ENCODE results near the gene ZNF747. TPM values are rescaled to one million over a fixed set of nuclear protein-coding genes. Genes with fewer than 3 reads are reported as not detected.

The ZNF747 gene
- total RNA-seq, 1 experiment from 2014 or later = 9.8 TPM

GRCh38 chr16:30569281-30569680 is 34.6 kb upstream of the ZNF747 start:
- Histone ChIP-seq H3K9me2 (replicated peaks; ENCODE audit: insufficient read depth, low read length) (no peaks in the 10 kb centered on the region), H3K27ac (ENCODE audit: low read length) (no peak overlapping the region), H3K36me3 (ENCODE audit: insufficient read depth, low read length) (no peaks in the 10 kb centered on the region), H4K20me1 (ENCODE audit: insufficient read depth, low read depth, low read length) (no peaks in the 10 kb centered on the region), H3K4me3 (ENCODE audit: low read length) (no peak overlapping the region), H3K9ac (ENCODE audit: low read length) (no peak overlapping the region), H3K9me3 (ENCODE audit: low read length) (no peaks in the 10 kb centered on the region), H3K79me2 (ENCODE audit: low read length) (peaks cover 7% of the 10 kb centered on the region), H3K4me1 (ENCODE audit: low read length) (peaks cover 17% of the 10 kb centered on the region), H2AFZ (ENCODE audit: low read length) (no peak overlapping the region), H3K27me3 (ENCODE audit: low read length) (no peaks in the 10 kb centered on the region), H3K4me2 (ENCODE audit: low read depth, low read length, poor library complexity, severe bottlenecking) (no peak overlapping the region)
- no peak for DNase-seq

- no peak for DNase-seq
- peaks cover 3% of the 10 kb centered on the region for H3K79me2 ChIP-seq (ENCODE audit: low read length)
- no peaks in the 10 kb centered on the region for H3K36me3 ChIP-seq (ENCODE audit: insufficient read depth, low read length)
- no peaks in the 10 kb centered on the region for H3K9me3 ChIP-seq (ENCODE audit: low read length)
- H3K4me3 ChIP-seq (ENCODE audit: low read length) = no peak overlapping the region
- no peak overlapping the region for H3K9ac ChIP-seq (ENCODE audit: low read length)
- peaks cover 12% of the 10 kb centered on the region for H3K4me1 ChIP-seq (ENCODE audit: low read length)
- no peaks in the 10 kb centered on the region for H3K9me2 ChIP-seq (replicated peaks; ENCODE audit: insufficient read depth, low read length)
- no peak overlapping the region for H2AFZ ChIP-seq (ENCODE audit: low read length)
- H3K27ac ChIP-seq (ENCODE audit: low read length) = no peak overlapping the region
- H3K27me3 ChIP-seq (ENCODE audit: low read length) = no peaks in the 10 kb centered on the region
- H3K4me2 ChIP-seq (ENCODE audit: low read depth, low read length, poor library complexity, severe bottlenecking) = no peak overlapping the region
- no peaks in the 10 kb centered on the region for H4K20me1 ChIP-seq (ENCODE audit: insufficient read depth, low read depth, low read length)
Observed at GRCh38 chr16:30567991-30568638, 33.5 kb upstream of the ZNF747 start.

DNA sequence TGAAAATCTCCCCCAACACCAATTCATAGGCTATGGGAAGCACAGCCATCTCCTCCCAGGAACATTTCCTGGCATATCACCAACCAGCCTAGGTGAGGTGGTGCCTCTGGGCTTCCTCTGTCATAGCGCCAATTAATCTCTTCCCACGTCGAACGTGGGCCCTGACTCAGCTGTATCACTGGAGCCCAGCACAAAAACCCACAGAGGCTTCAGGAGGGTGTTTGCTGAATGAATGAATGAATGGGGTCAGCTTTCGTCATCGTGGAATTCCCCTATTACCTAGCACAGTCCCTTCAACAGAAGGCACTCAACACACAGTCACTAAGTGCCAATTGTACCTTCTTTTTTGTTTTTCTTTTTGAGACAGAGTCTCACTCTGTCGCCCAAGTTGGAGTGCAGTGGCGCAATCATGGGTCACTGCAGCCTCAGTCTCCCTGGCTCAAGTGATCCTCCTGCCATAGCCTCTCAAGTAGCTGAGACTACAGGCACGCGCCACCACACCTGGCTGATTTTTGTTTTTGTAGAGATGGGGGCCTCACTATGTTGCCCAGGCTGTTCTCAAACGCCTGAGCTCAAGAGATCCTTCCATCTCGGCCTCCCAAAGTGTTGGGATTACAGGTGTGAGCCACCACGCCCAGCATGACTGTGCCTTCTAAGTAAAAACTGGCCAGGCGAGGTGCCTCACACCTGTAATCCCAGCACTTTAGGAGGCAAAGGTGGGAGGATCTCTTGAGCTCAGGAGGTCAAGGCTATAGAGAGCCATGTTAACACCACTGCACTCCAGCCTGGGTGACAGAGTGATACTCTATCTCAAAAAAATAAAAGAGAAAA is 32.7 kb upstream of the ZNF747 start:
- Histone ChIP-seq H3K4me2 (ENCODE audit: low read depth, low read length, poor library complexity, severe bottlenecking) (no peak overlapping the region), H3K9ac (ENCODE audit: low read length) (no peak overlapping the region)

GRCh38 chr16:30566531-30566930 is 31.9 kb upstream of the ZNF747 start:
- no peak for DNase-seq
- H3K4me1 ChIP-seq (ENCODE audit: low read length) = peaks cover 6% of the 10 kb centered on the region
- H4K20me1 ChIP-seq (ENCODE audit: insufficient read depth, low read depth, low read length) = no peaks in the 10 kb centered on the region
- H3K79me2 ChIP-seq (ENCODE audit: low read length) = no peaks in the 10 kb centered on the region
- no peaks in the 10 kb centered on the region for H3K27me3 ChIP-seq (ENCODE audit: low read length)
- H3K4me3 ChIP-seq (ENCODE audit: low read length) = no peak overlapping the region
- H3K9me2 ChIP-seq (replicated peaks; ENCODE audit: insufficient read depth, low read length) = no peaks in the 10 kb centered on the region
- H3K9me3 ChIP-seq (ENCODE audit: low read length) = no peaks in the 10 kb centered on the region
- H2AFZ ChIP-seq (ENCODE audit: low read length) = no peak overlapping the region
- H3K27ac ChIP-seq (ENCODE audit: low read length) = no peak overlapping the region
- H3K36me3 ChIP-seq (ENCODE audit: insufficient read depth, low read length) = no peaks in the 10 kb centered on the region
- no peak overlapping the region for H3K4me2 ChIP-seq (ENCODE audit: low read depth, low read length, poor library complexity, severe bottlenecking)
- H3K9ac ChIP-seq (ENCODE audit: low read length) = no peak overlapping the region

More for the DNA sequence above, 32.7 kb upstream of the ZNF747 start:
- Histone ChIP-seq H3K27ac (ENCODE audit: low read length) (no peak overlapping the region), H3K36me3 (ENCODE audit: insufficient read depth, low read length) (no peaks in the 10 kb centered on the region), H3K4me3 (ENCODE audit: low read length) (no peak overlapping the region), H2AFZ (ENCODE audit: low read length) (no peak overlapping the region), H3K27me3 (ENCODE audit: low read length) (no peaks in the 10 kb centered on the region), H3K4me1 (ENCODE audit: low read length) (peaks cover 6% of the 10 kb centered on the region), H4K20me1 (ENCODE audit: insufficient read depth, low read depth, low read length) (no peaks in the 10 kb centered on the region), H3K9me2 (replicated peaks; ENCODE audit: insufficient read depth, low read length) (no peaks in the 10 kb centered on the region), H3K79me2 (ENCODE audit: low read length) (no peaks in the 10 kb centered on the region), H3K9me3 (ENCODE audit: low read length) (no peaks in the 10 kb centered on the region)
- DNase-seq = no peak

DNA sequence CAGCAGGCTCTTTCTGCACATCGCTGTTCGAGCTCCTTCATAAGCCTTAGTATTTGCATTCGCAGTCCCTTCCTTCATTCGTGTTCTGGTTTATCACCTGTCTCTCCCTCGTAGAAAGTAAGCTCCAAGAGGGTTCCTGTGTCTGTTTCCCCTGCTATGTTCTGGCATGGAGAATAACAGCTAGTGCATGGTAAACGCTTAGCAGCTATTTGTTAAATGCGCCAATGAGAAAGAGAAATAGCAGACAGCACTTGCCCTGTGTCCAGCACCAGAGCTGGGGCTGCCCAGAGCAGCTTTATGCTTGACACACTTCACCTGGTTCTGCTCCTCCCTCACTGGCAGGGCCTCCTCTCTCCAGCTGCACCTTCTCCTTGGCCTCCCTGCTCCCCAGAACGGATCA is 31.3 kb upstream of the ZNF747 start:
- no peak overlapping the region for H3K9ac ChIP-seq (ENCODE audit: low read length)

GRCh38 chr16:30565526-30565925 is 30.9 kb upstream of the ZNF747 start:
- Histone ChIP-seq H4K20me1 (ENCODE audit: insufficient read depth, low read depth, low read length) (no peaks in the 10 kb centered on the region), H3K36me3 (ENCODE audit: insufficient read depth, low read length) (no peaks in the 10 kb centered on the region), H3K27ac (ENCODE audit: low read length) (no peak overlapping the region), H3K4me2 (ENCODE audit: low read depth, low read length, poor library complexity, severe bottlenecking) (no peak overlapping the region), H3K4me1 (ENCODE audit: low read length) (peaks cover 2% of the 10 kb centered on the region), H3K9me3 (ENCODE audit: low read length) (no peaks in the 10 kb centered on the region), H3K4me3 (ENCODE audit: low read length) (no peak overlapping the region), H3K79me2 (ENCODE audit: low read length) (no peaks in the 10 kb centered on the region), H2AFZ (ENCODE audit: low read length) (no peak overlapping the region), H3K9ac (ENCODE audit: low read length) (no peak overlapping the region), H3K9me2 (replicated peaks; ENCODE audit: insufficient read depth, low read length) (no peaks in the 10 kb centered on the region), H3K27me3 (ENCODE audit: low read length) (no peaks in the 10 kb centered on the region)
- no peak for DNase-seq

More for the DNA sequence above, 31.3 kb upstream of the ZNF747 start:
- Histone ChIP-seq H3K9me2 (replicated peaks; ENCODE audit: insufficient read depth, low read length) (no peaks in the 10 kb centered on the region), H3K27ac (ENCODE audit: low read length) (no peak overlapping the region), H3K4me1 (ENCODE audit: low read length) (peaks cover 5% of the 10 kb centered on the region), H4K20me1 (ENCODE audit: insufficient read depth, low read depth, low read length) (no peaks in the 10 kb centered on the region), H3K4me3 (ENCODE audit: low read length) (no peak overlapping the region), H3K4me2 (ENCODE audit: low read depth, low read length, poor library complexity, severe bottlenecking) (no peak overlapping the region), H3K36me3 (ENCODE audit: insufficient read depth, low read length) (no peaks in the 10 kb centered on the region), H3K27me3 (ENCODE audit: low read length) (no peaks in the 10 kb centered on the region), H2AFZ (ENCODE audit: low read length) (no peak overlapping the region), H3K79me2 (ENCODE audit: low read length) (no peaks in the 10 kb centered on the region), H3K9me3 (ENCODE audit: low read length) (no peaks in the 10 kb centered on the region)
- DNase-seq = no peak

- no peaks in the 10 kb centered on the region for H4K20me1 ChIP-seq (ENCODE audit: insufficient read depth, low read depth, low read length)
- H3K4me3 ChIP-seq (ENCODE audit: low read length) = no peak overlapping the region
- H3K9ac ChIP-seq (ENCODE audit: low read length) = no peak overlapping the region
- no peak for DNase-seq
- no peaks in the 10 kb centered on the region for H3K36me3 ChIP-seq (ENCODE audit: insufficient read depth, low read length)
- no peaks in the 10 kb centered on the region for H3K9me2 ChIP-seq (replicated peaks; ENCODE audit: insufficient read depth, low read length)
- H3K4me2 ChIP-seq (ENCODE audit: low read depth, low read length, poor library complexity, severe bottlenecking) = no peak overlapping the region
- no peak overlapping the region for H3K27ac ChIP-seq (ENCODE audit: low read length)
- H2AFZ ChIP-seq (ENCODE audit: low read length) = no peak overlapping the region
- no peaks in the 10 kb centered on the region for H3K27me3 ChIP-seq (ENCODE audit: low read length)
- H3K9me3 ChIP-seq (ENCODE audit: low read length) = no peaks in the 10 kb centered on the region
- H3K79me2 ChIP-seq (ENCODE audit: low read length) = peaks cover 8% of the 10 kb centered on the region
- H3K4me1 ChIP-seq (ENCODE audit: low read length) = peaks cover 8% of the 10 kb centered on the region
Observed at GRCh38 chr16:30562021-30562420, 27.4 kb upstream of the ZNF747 start.

GRCh38 chr16:30561089-30561816 is 26.6 kb upstream of the ZNF747 start:
- Histone ChIP-seq H3K79me2 (ENCODE audit: low read length) (peaks cover 11% of the 10 kb centered on the region), H3K9ac (ENCODE audit: low read length) (no peak overlapping the region), H2AFZ (ENCODE audit: low read length) (no peak overlapping the region), H3K9me3 (ENCODE audit: low read length) (no peaks in the 10 kb centered on the region), H3K36me3 (ENCODE audit: insufficient read depth, low read length) (no peaks in the 10 kb centered on the region), H3K4me2 (ENCODE audit: low read depth, low read length, poor library complexity, severe bottlenecking) (no peak overlapping the region), H3K27me3 (ENCODE audit: low read length) (no peaks in the 10 kb centered on the region), H4K20me1 (ENCODE audit: insufficient read depth, low read depth, low read length) (no peaks in the 10 kb centered on the region), H3K4me1 (ENCODE audit: low read length) (peaks cover 9% of the 10 kb centered on the region), H3K4me3 (ENCODE audit: low read length) (no peak overlapping the region), H3K27ac (ENCODE audit: low read length) (no peak overlapping the region), H3K9me2 (replicated peaks; ENCODE audit: insufficient read depth, low read length) (no peaks in the 10 kb centered on the region)
- DNase-seq = no peak
